ENCODE data around the gene ARHGAP25. TPM values are rescaled to one million over a fixed set of nuclear protein-coding genes. Genes with fewer than 3 reads are reported as not detected.

The ARHGAP25 gene
- total and polyA plus RNA-seq, 2 experiments from 2014 or later: 1.9 to 2.0 TPM

DNA sequence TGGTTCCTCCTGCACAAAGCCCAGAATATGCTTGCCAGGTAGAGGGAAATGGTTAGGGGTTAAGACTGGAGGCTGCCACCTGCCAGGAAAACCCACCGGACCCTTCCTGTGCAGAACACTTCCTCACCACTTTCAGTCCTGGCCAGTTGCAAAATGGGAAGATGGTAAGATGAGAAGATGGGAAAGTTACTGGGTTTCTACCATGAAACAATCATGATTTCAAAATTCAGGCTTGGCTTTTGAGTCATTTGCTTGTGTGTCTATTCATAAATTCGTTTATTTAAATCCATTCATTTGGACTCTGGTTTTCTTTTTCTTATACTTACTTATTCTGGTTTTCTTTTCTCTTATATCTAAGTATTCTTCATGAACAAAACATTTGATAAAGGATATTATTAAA lies 129.4 kb downstream of the ARHGAP25 start:
- Histone ChIP-seq H2AFZ (no peak overlapping the region), H3K4me3 (no peak overlapping the region), H3K79me2 (replicated peaks; ENCODE audit: insufficient read depth) (no peaks in the 10 kb centered on the region), H3K27me3 (ENCODE audit: insufficient read depth) (no peaks in the 10 kb centered on the region), H3K4me1 (ENCODE audit: insufficient read depth) (peaks cover 17% of the 10 kb centered on the region), H3F3A (replicated peaks; ENCODE audit: low read depth) (no peaks in the 10 kb centered on the region), H3K36me3 (ENCODE audit: insufficient read depth) (no peaks in the 10 kb centered on the region), H3K9me2 (ENCODE audit: insufficient read depth) (peaks cover 22% of the 10 kb centered on the region), H3K27ac (ENCODE audit: low read depth) (no peak overlapping the region), H3K4me2 (no peak overlapping the region), H4K20me1 (replicated peaks; ENCODE audit: insufficient read depth) (no peaks in the 10 kb centered on the region)
- Mint-ChIP-seq H3K9me3 (no peaks in the 10 kb centered on the region), H3K27ac (no peak overlapping the region), H3K36me3 (ENCODE audit: low read depth) (no peaks in the 10 kb centered on the region), H3K4me3 (no peak overlapping the region), H3K4me1 (peaks cover 13% of the 10 kb centered on the region; the same call in 2 of the 3 replicates), H3K27me3 (ENCODE audit: insufficient read depth, low read depth, poor library complexity) (peaks cover 1% of the 10 kb centered on the region)
- TF ChIP-seq ZNF331 (CRISPR knock-in tag; IDR thresholded peaks at IDR 0.05; ENCODE audit: low read depth) (no peak), CREB1 (CRISPR knock-in tag; IDR thresholded peaks at IDR 0.05; ENCODE audit: low read depth) (no peak)
- TF ChIP-seq, protein P1, sequence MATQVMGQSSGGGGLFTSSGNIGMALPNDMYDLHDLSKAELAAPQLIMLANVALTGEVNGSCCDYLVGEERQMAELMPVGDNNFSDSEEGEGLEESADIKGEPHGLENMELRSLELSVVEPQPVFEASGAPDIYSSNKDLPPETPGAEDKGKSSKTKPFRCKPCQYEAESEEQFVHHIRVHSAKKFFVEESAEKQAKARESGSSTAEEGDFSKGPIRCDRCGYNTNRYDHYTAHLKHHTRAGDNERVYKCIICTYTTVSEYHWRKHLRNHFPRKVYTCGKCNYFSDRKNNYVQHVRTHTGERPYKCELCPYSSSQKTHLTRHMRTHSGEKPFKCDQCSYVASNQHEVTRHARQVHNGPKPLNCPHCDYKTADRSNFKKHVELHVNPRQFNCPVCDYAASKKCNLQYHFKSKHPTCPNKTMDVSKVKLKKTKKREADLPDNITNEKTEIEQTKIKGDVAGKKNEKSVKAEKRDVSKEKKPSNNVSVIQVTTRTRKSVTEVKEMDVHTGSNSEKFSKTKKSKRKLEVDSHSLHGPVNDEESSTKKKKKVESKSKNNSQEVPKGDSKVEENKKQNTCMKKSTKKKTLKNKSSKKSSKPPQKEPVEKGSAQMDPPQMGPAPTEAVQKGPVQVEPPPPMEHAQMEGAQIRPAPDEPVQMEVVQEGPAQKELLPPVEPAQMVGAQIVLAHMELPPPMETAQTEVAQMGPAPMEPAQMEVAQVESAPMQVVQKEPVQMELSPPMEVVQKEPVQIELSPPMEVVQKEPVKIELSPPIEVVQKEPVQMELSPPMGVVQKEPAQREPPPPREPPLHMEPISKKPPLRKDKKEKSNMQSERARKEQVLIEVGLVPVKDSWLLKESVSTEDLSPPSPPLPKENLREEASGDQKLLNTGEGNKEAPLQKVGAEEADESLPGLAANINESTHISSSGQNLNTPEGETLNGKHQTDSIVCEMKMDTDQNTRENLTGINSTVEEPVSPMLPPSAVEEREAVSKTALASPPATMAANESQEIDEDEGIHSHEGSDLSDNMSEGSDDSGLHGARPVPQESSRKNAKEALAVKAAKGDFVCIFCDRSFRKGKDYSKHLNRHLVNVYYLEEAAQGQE (IDR thresholded peaks at IDR 0.05; ENCODE audit: unreplicated experiment): no peak
- TF ChIP-seq, protein P2, sequence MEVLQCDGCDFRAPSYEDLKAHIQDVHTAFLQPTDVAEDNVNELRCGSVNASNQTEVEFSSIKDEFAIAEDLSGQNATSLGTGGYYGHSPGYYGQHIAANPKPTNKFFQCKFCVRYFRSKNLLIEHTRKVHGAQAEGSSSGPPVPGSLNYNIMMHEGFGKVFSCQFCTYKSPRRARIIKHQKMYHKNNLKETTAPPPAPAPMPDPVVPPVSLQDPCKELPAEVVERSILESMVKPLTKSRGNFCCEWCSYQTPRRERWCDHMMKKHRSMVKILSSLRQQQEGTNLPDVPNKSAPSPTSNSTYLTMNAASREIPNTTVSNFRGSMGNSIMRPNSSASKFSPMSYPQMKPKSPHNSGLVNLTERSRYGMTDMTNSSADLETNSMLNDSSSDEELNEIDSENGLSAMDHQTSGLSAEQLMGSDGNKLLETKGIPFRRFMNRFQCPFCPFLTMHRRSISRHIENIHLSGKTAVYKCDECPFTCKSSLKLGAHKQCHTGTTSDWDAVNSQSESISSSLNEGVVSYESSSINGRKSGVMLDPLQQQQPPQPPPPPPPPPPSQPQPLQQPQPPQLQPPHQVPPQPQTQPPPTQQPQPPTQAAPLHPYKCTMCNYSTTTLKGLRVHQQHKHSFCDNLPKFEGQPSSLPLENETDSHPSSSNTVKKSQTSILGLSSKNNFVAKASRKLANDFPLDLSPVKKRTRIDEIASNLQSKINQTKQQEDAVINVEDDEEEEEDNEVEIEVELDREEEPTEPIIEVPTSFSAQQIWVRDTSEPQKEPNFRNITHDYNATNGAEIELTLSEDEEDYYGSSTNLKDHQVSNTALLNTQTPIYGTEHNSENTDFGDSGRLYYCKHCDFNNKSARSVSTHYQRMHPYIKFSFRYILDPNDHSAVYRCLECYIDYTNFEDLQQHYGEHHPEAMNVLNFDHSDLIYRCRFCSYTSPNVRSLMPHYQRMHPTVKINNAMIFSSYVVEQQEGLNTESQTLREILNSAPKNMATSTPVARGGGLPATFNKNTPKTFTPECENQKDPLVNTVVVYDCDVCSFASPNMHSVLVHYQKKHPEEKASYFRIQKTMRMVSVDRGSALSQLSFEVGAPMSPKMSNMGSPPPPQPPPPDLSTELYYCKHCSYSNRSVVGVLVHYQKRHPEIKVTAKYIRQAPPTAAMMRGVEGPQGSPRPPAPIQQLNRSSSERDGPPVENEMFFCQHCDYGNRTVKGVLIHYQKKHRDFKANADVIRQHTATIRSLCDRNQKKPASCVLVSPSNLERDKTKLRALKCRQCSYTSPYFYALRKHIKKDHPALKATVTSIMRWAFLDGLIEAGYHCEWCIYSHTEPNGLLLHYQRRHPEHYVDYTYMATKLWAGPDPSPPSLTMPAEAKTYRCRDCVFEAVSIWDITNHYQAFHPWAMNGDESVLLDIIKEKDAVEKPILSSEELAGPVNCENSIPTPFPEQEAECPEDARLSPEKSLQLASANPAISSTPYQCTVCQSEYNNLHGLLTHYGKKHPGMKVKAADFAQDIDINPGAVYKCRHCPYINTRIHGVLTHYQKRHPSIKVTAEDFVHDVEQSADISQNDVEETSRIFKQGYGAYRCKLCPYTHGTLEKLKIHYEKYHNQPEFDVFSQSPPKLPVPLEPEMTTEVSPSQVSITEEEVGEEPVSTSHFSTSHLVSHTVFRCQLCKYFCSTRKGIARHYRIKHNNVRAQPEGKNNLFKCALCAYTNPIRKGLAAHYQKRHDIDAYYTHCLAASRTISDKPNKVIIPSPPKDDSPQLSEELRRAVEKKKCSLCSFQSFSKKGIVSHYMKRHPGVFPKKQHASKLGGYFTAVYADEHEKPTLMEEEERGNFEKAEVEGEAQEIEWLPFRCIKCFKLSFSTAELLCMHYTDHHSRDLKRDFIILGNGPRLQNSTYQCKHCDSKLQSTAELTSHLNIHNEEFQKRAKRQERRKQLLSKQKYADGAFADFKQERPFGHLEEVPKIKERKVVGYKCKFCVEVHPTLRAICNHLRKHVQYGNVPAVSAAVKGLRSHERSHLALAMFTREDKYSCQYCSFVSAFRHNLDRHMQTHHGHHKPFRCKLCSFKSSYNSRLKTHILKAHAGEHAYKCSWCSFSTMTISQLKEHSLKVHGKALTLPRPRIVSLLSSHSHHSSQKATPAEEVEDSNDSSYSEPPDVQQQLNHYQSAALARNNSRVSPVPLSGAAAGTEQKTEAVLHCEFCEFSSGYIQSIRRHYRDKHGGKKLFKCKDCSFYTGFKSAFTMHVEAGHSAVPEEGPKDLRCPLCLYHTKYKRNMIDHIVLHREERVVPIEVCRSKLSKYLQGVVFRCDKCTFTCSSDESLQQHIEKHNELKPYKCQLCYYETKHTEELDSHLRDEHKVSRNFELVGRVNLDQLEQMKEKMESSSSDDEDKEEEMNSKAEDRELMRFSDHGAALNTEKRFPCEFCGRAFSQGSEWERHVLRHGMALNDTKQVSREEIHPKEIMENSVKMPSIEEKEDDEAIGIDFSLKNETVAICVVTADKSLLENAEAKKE (CRISPR knock-in tag; IDR thresholded peaks at IDR 0.05): no peak
- TF ChIP-seq, protein P3, sequence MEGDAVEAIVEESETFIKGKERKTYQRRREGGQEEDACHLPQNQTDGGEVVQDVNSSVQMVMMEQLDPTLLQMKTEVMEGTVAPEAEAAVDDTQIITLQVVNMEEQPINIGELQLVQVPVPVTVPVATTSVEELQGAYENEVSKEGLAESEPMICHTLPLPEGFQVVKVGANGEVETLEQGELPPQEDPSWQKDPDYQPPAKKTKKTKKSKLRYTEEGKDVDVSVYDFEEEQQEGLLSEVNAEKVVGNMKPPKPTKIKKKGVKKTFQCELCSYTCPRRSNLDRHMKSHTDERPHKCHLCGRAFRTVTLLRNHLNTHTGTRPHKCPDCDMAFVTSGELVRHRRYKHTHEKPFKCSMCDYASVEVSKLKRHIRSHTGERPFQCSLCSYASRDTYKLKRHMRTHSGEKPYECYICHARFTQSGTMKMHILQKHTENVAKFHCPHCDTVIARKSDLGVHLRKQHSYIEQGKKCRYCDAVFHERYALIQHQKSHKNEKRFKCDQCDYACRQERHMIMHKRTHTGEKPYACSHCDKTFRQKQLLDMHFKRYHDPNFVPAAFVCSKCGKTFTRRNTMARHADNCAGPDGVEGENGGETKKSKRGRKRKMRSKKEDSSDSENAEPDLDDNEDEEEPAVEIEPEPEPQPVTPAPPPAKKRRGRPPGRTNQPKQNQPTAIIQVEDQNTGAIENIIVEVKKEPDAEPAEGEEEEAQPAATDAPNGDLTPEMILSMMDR (conservative IDR thresholded peaks at IDR 0.05; ENCODE audit: low read depth in 2 of 2): no peak
- ATAC-seq (no peak), DNase-seq (ENCODE audit: low spot score) (no peak)
